Brain microvascular endothelial cell (primary cell): ENCODE results near the gene LIMD2.

Experiments
- DNase-seq: peaks from one replicate; pipeline ENCODE4 v3.0.0-alpha.2; 2020
- H3K27ac ChIP-seq: fragments of 250-450 bp; sonication (Bioruptor Pico); 2 replicates; pipeline ENCODE4 v1.5.1; 2020; ENCODE audit warnings: mild to moderate bottlenecking, moderate library complexity
- H3K27me3 ChIP-seq: fragments of 250-450 bp; sonication (Bioruptor Pico); replicated peaks from 2 replicates; pipeline ENCODE4 v1.5.1; 2020; ENCODE audit warnings: mild to moderate bottlenecking
- H3K36me3 ChIP-seq: fragments of 250-450 bp; sonication (Bioruptor Pico); replicated peaks from 2 replicates; pipeline ENCODE4 v1.5.1; 2020; ENCODE audit warnings: mild to moderate bottlenecking
- H3K4me3 ChIP-seq: 2 replicates; pipeline ENCODE4 v1.5.1; 2011; ENCODE audit warnings: low read depth, mild to moderate bottlenecking, control low read depth, low read length, moderate library complexity
- in situ Hi-C: cut with HindIII; loops from 2 replicates; pipeline ENCODE4 v1.10.0; 2017; ENCODE audit warnings: low sequenced_read_pairs, low pct_ligation_motif_present
- TF ChIP-seq, protein P1 (sequence below): IDR thresholded peaks from 2 replicates; pipeline ENCODE4 v1.5.1; 2011; ENCODE audit warnings: low read depth, mild to moderate bottlenecking, moderate library complexity, low read length, control low read depth, inconsistent platforms; ENCODE audit errors: missing control alignments

LIMD2 gene

GRCh38 chr17:63675607-63676546 lies 24.0 kb downstream of the LIMD2 start:
- Histone ChIP-seq H3K27ac (peak overlapping the region; percentile 63), H3K27me3 (no peaks in the 10 kb centered on the region), H3K36me3 (no peaks in the 10 kb centered on the region), H3K4me3 (peak overlapping the region; percentile 6)
- in situ Hi-C loops, result no loop called here
- TF ChIP-seq, protein P1, sequence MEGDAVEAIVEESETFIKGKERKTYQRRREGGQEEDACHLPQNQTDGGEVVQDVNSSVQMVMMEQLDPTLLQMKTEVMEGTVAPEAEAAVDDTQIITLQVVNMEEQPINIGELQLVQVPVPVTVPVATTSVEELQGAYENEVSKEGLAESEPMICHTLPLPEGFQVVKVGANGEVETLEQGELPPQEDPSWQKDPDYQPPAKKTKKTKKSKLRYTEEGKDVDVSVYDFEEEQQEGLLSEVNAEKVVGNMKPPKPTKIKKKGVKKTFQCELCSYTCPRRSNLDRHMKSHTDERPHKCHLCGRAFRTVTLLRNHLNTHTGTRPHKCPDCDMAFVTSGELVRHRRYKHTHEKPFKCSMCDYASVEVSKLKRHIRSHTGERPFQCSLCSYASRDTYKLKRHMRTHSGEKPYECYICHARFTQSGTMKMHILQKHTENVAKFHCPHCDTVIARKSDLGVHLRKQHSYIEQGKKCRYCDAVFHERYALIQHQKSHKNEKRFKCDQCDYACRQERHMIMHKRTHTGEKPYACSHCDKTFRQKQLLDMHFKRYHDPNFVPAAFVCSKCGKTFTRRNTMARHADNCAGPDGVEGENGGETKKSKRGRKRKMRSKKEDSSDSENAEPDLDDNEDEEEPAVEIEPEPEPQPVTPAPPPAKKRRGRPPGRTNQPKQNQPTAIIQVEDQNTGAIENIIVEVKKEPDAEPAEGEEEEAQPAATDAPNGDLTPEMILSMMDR, result no peak
- DNase-seq, result peak; percentile 89

DNA sequence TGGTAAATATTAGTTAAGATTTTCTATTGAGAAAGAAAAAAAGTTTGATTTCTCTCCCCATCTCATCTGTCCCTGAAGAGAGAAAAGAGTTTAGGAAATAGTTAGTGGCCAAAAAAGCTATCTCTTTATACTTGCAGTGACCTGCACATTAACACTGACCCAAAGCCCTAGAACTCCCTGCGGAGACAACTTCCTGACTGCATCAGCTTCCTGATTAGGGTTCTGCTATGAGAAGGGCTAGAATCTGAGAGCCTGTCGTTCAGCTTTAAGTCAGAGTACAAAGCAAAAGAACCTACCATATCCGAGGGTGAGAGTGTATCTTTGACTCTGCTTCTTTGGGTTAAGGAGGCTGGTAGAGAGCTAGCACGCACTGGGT lies 24.7 kb downstream of the LIMD2 start:
- TF ChIP-seq, protein P1, result no peak
- Histone ChIP-seq H3K27ac (peak overlapping the region; percentile 63), H3K4me3 (no peak overlapping the region), H3K27me3 (no peaks in the 10 kb centered on the region), H3K36me3 (no peaks in the 10 kb centered on the region)
- peak; percentile 29 for DNase-seq
- in situ Hi-C loops, result no loop called here

- no peak overlapping the region for H3K27ac ChIP-seq
Measured at GRCh38 chr17:63672856-63673255, 27.1 kb downstream of the LIMD2 start.

GRCh38 chr17:63665527-63666214 lies 34.3 kb downstream of the LIMD2 start:
- H3K27ac ChIP-seq, result no peak overlapping the region
- no peak for DNase-seq

More at GRCh38 chr17:63672856-63673255, 27.1 kb downstream of the LIMD2 start:
- Histone ChIP-seq H3K36me3 (peaks cover 5% of the 10 kb centered on the region), H3K27me3 (no peaks in the 10 kb centered on the region), H3K4me3 (no peak overlapping the region)
- in situ Hi-C loops, result no loop called here
- DNase-seq, result no peak
- TF ChIP-seq, protein P1, result no peak

GRCh38 chr17:63659850-63660249 lies 40.1 kb downstream of the LIMD2 start:
- TF ChIP-seq, protein P1, result no peak
- H3K36me3 ChIP-seq, result peaks cover 16% of the 10 kb centered on the region
- no peaks in the 10 kb centered on the region for H3K27me3 ChIP-seq
- no peak for DNase-seq
- in situ Hi-C loops, result no loop called here
- H3K27ac ChIP-seq, result no peak overlapping the region
- no peak overlapping the region for H3K4me3 ChIP-seq

More at GRCh38 chr17:63665527-63666214, 34.3 kb downstream of the LIMD2 start:
- TF ChIP-seq, protein P1, result no peak
- H3K4me3 ChIP-seq, result no peak overlapping the region
- H3K36me3 ChIP-seq, result peaks cover 24% of the 10 kb centered on the region
- in situ Hi-C loops, result no loop called here
- H3K27me3 ChIP-seq, result no peaks in the 10 kb centered on the region
